Stomach (tissue), 9 donors: ENCODE results near the gene TSC22D4. TPM values are rescaled to one million over a fixed set of nuclear protein-coding genes. Genes with fewer than 3 reads are reported as not detected.
"Not testable (repeated sequence)": the region's sequence is repeated elsewhere in the genome, so short reads cannot be mapped to it uniquely, and the experiment has no call there.

Experiments used
- DNase-seq, 2 donors: peaks; one replicate each; pipeline versions ENCODE4 v3.0.0 to v3.0.0-alpha.2; 2013 to 2019
- H3K27ac ChIP-seq, 5 donors: fragments of 200-600 bp in 4 of 5; sonication (generic) in 4 of 5; one replicate each; pipeline ENCODE4 v1.5.1; 2013 to 2019; ENCODE audit warnings: mild to moderate bottlenecking in 1 of 5, moderate library complexity in 1 of 5
- H3K27me3 ChIP-seq, 3 donors: fragments of 200-600 bp; sonication (generic); one replicate each; pipeline ENCODE4 v1.5.1; 2017 to 2019; ENCODE audit warnings: mixed run types in 1 of 3
- H3K36me3 ChIP-seq, 4 donors: fragments of 200-600 bp; sonication (generic); 1 replicate in 3 of 4; 2 replicates in 1 of 4; pipeline ENCODE4 v1.5.1; 2016 to 2019
- H3K4me1 ChIP-seq, 4 donors: fragments of 200-600 bp; sonication (generic); one replicate each; pipeline ENCODE4 v1.5.1; 2016 to 2019
- H3K4me3 ChIP-seq, 4 donors: fragments of 200-600 bp; sonication (generic) in 3 of 4; one replicate each; pipeline ENCODE4 v1.5.1; 2016 to 2019; ENCODE audit warnings: mild to moderate bottlenecking in 1 of 4
- H3K9me3 ChIP-seq, 4 donors: fragments of 200-600 bp; sonication (generic); one replicate each; pipeline ENCODE4 v1.5.1; 2016 to 2019
- CTCF ChIP-seq, 7 experiments: fragments of 450-650 bp in 4 of 7; fragments of 200-600 bp in 3 of 7; sonication (generic) in 3 of 7; IDR thresholded peaks; one replicate each; pipeline ENCODE4 v1.5.1; 2016 to 2019; ENCODE audit warnings: antibody characterized with exemption in 7 of 7, control low read depth in 2 of 7, mild to moderate bottlenecking in 1 of 7
- EP300 ChIP-seq: sonication (generic); formaldehyde crosslinking; IDR thresholded peaks from one replicate; pipeline ENCODE4 v1.6.1; 2017; ENCODE audit warnings: antibody characterized with exemption
- POLR2A ChIP-seq, 4 donors: fragments of 450-650 bp; IDR thresholded peaks; one replicate each; pipeline ENCODE4 v1.6.1; 2016; ENCODE audit warnings: antibody characterized with exemption in 4 of 4, control low read depth in 2 of 4, mild to moderate bottlenecking in 1 of 4, moderate library complexity in 1 of 4
- POLR2AphosphoS5 ChIP-seq, 3 donors: sonication (generic); formaldehyde crosslinking; IDR thresholded peaks; one replicate each; pipeline ENCODE4 v1.6.1; 2016; ENCODE audit warnings: antibody characterized with exemption in 3 of 3
- whole genome bisulfite sequencing, 5 donors: extraction: QIAGEN DNeasy Blood & Tissue Kit in 3 of 5; methylation state at CpG; one replicate each; pipeline versions ENCODE4 v1.1.5 to v1.1.7; 2013 to 2018; 5-methylcytosine and 5-hydroxymethylcytosine counted together
- intact Hi-C: fragments of 100-400 bp; cut with DNase I; formaldehyde crosslinking; loops from one replicate; pipeline ENCODE4 v1.15.1; 2023; ENCODE audit warnings: low total_unique reads
- polyA plus RNA-seq, 3 donors: library from polyadenylated mRNA; stranded (reverse); fragments of 200-250 nt; gene quantifications; one replicate each; pipeline ENCODE4 v1.2.3, GENCODE V29; 2013
- total RNA-seq, 5 donors: library from RNA; depleted of rRNA; stranded (reverse); fragments of >200 nt; gene quantifications; one replicate each; pipeline versions ENCODE4 v1.1.0 to v1.2.3, GENCODE V29; 2014 to 2016
- donor health status: healthy with polysubstance abuse.
- donor health status: Bipolar disorder and iron deficiency.
- donor health status: healthy.

TSC22D4 gene
- total and polyA plus RNA-seq, 8 donors, result 9.4 to 120 (median 31.5) TPM

- intact Hi-C loops, result no loop called here
- 88 to 93% (median 89%) methylated on average over 6 of the region's 6 CpGs for WGBS, 5 donors
- TF ChIP-seq POLR2AphosphoS5 (IDR thresholded peaks at IDR 0.05) (no peak), CTCF (IDR thresholded peaks at IDR 0.05) (no peak), POLR2A (IDR thresholded peaks at IDR 0.05) (no peak), EP300 (no peak)
Observed at GRCh38 chr7:100457033-100457432, 22.0 kb downstream of the TSC22D4 start.

GRCh38 chr7:100456562-100456961 is 22.5 kb downstream of the TSC22D4 start:
- H3K27ac ChIP-seq, result no peak overlapping the region
- TF ChIP-seq EP300, result no peak
- no peak for TF ChIP-seq CTCF (IDR thresholded peaks at IDR 0.05)
- no peak for TF ChIP-seq POLR2A (IDR thresholded peaks at IDR 0.05)
- TF ChIP-seq POLR2AphosphoS5 (IDR thresholded peaks at IDR 0.05), result no peak
- no peaks in the 10 kb centered on the region for H3K27me3 ChIP-seq
- no peak for DNase-seq
- no peaks in the 10 kb centered on the region for H3K4me1 ChIP-seq
- no peaks in the 10 kb centered on the region for H3K9me3 ChIP-seq
- intact Hi-C loops, result no loop called here
- WGBS, 5 donors, result 87 to 92% (median 91%) methylated on average over 13 to 14 of the region's 14 CpGs
- peaks cover 0 to 18% (median 3%) of the 10 kb centered on the region in 4 donors for H3K36me3 ChIP-seq
- no peak overlapping the region for H3K4me3 ChIP-seq

More at GRCh38 chr7:100457033-100457432, 22.0 kb downstream of the TSC22D4 start:
- Histone ChIP-seq H3K27ac (no peak overlapping the region), H3K4me3 (no peak overlapping the region), H3K4me1 (no peaks in the 10 kb centered on the region), H3K9me3 (no peaks in the 10 kb centered on the region), H3K36me3 (peaks cover 0 to 22% (median 3%) of the 10 kb centered on the region in 4 donors), H3K27me3 (no peaks in the 10 kb centered on the region)
- no peak for DNase-seq

GRCh38 chr7:100455206-100455605 is 23.8 kb downstream of the TSC22D4 start:
- H3K27ac ChIP-seq, result no peak overlapping the region
- 84 to 89% (median 87%) methylated on average over 3 of the region's 3 CpGs for whole genome bisulfite sequencing, 5 donors
- no peaks in the 10 kb centered on the region for H3K9me3 ChIP-seq
- intact Hi-C loops, result no loop called here
- H3K36me3 ChIP-seq, result peaks cover 0 to 5% (median 2%) of the 10 kb centered on the region in 4 donors
- no peak overlapping the region for H3K4me3 ChIP-seq
- H3K4me1 ChIP-seq, result peaks cover 0 to 8% (median 7%) of the 10 kb centered on the region in 4 donors
- no peak for DNase-seq
- H3K27me3 ChIP-seq, result no peaks in the 10 kb centered on the region
- TF ChIP-seq EP300 (no peak), POLR2AphosphoS5 (IDR thresholded peaks at IDR 0.05) (no peak), POLR2A (IDR thresholded peaks at IDR 0.05) (no peak), CTCF (IDR thresholded peaks at IDR 0.05) (no peak)

GRCh38 chr7:100453854-100454253 is 25.2 kb downstream of the TSC22D4 start:
- H3K4me3 ChIP-seq, H3K27me3 ChIP-seq, H3K27ac ChIP-seq, intact Hi-C loops, DNase-seq, H3K9me3 ChIP-seq, H3K36me3 ChIP-seq: not testable (repeated sequence)
- H3K4me1 ChIP-seq, result peaks cover 0 to 15% (median 9%) of the 10 kb centered on the region in 4 donors
- WGBS, 5 donors, result 88 to 98% (median 95%) methylated on average over 8 of the region's 8 CpGs

GRCh38 chr7:100452513-100452912 is 26.5 kb downstream of the TSC22D4 start:
- Histone ChIP-seq H3K36me3 (no peaks in the 10 kb centered on the region), H3K9me3 (no peaks in the 10 kb centered on the region), H3K4me1 (peaks cover 0 to 15% (median 9%) of the 10 kb centered on the region in 4 donors), H3K27ac (no peak overlapping the region), H3K4me3 (no peak overlapping the region), H3K27me3 (no peaks in the 10 kb centered on the region)
- DNase-seq, result no peak
- TF ChIP-seq POLR2A (IDR thresholded peaks at IDR 0.05) (no peak), POLR2AphosphoS5 (IDR thresholded peaks at IDR 0.05) (no peak), CTCF (IDR thresholded peaks at IDR 0.05) (no peak), EP300 (no peak)
- WGBS, 5 donors, result 81 to 96% (median 93%) methylated on average over 3 of the region's 3 CpGs
- intact Hi-C loops, result no loop called here
